Measurements from ENCODE around the gene RPUSD4. TPM values are rescaled to one million over a fixed set of nuclear protein-coding genes. Genes with fewer than 3 reads are reported as not detected.
A peak's percentile ranks its signal among the peaks of the same experiment; 100 is the strongest.

RPUSD4 gene
- total RNA-seq, 2 donors from 2014 or later = 25.4 to 41.2 TPM

DNA sequence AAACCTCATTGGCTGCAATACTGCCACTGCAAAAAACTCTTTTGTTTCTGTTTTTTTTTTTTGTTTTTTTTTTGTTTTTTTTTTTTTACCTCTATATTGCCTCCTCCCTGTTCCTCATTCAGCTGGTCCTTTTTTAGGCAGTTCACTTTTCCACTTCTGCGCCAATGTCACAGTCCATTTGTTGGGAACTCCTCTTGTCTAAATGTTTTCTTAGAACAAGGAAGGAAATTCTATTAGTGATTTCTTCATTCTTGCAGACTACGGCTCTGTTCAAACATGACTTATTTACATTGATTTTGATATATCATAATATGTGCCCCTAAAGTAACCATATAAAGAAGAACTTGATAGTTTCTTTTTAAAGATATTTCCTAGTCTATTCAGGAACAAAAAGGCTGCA lies 3.0 kb upstream of the RPUSD4 start:
- H3K4me1 ChIP-seq = peaks cover 37% of the 10 kb centered on the region
- H3K4me3 ChIP-seq = no peak overlapping the region
- WGBS, 2 donors = 49 to 57% methylated on average over 2 of the region's 2 CpGs
- TF ChIP-seq, protein P1, sequence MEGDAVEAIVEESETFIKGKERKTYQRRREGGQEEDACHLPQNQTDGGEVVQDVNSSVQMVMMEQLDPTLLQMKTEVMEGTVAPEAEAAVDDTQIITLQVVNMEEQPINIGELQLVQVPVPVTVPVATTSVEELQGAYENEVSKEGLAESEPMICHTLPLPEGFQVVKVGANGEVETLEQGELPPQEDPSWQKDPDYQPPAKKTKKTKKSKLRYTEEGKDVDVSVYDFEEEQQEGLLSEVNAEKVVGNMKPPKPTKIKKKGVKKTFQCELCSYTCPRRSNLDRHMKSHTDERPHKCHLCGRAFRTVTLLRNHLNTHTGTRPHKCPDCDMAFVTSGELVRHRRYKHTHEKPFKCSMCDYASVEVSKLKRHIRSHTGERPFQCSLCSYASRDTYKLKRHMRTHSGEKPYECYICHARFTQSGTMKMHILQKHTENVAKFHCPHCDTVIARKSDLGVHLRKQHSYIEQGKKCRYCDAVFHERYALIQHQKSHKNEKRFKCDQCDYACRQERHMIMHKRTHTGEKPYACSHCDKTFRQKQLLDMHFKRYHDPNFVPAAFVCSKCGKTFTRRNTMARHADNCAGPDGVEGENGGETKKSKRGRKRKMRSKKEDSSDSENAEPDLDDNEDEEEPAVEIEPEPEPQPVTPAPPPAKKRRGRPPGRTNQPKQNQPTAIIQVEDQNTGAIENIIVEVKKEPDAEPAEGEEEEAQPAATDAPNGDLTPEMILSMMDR (IDR thresholded peaks at IDR 0.05) = no peak
- no peak for TF ChIP-seq POLR2A (IDR thresholded peaks at IDR 0.05)
- no peaks in the 10 kb centered on the region for H3K9me3 ChIP-seq
- DNase-seq (no peak), ATAC-seq (no peak)
- intact Hi-C loops (cut with DNase I) = no loop called here
- H3K27me3 ChIP-seq = no peaks in the 10 kb centered on the region
- H3K27ac ChIP-seq = peak overlapping the region in 1 of 4 donors; percentile 12
- no peaks in the 10 kb centered on the region for H3K36me3 ChIP-seq (replicated peaks in 1 of 2; ENCODE audit: insufficient read depth in 1 of 2, low read depth in 2 of 2)

DNA sequence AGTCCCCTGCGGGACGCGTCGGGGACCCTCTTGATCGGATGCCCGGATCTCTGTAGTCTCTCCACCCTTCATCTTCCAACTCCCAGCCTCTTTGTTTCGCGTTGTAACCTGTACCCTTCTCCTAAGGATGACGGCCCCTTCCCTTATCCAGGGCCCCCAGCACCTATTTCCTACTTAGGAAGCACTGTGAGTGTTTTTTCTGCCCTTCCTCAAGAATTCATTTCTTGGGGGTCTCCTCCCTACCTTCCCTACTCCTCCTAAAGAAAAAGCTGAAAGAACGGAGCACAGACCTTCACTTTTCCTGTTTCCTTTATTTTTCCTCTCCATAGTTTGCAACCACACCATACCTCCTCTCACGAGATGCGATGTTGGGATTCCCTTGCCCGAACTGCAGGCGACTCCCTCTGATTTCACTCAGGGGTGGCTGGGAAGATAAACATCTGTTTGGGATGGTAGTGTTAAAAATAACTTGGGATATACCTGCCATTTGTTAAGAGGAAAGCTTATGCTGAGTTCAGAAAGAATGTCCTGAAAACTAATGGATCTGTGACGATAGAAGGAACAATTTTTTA lies 725 bp upstream of the RPUSD4 start:
- Histone ChIP-seq H3K27ac (peak overlapping the region in 3 of 4 donors; percentile 15 to 72 (median 28)), H3K27me3 (no peaks in the 10 kb centered on the region), H3K4me3 (peak overlapping the region; percentile 46 to 93), H3K36me3 (replicated peaks in 1 of 2; ENCODE audit: insufficient read depth in 1 of 2, low read depth in 2 of 2) (peaks cover 0 to 6% of the 10 kb centered on the region in 2 donors), H3K9me3 (no peaks in the 10 kb centered on the region), H3K4me1 (peaks cover 32% of the 10 kb centered on the region)
- no peak for TF ChIP-seq POLR2A (IDR thresholded peaks at IDR 0.05)
- TF ChIP-seq, protein P1 (IDR thresholded peaks at IDR 0.05) = no peak
- intact Hi-C loops (cut with DNase I) = no loop called here
- no peak for DNase-seq
- WGBS, 2 donors = 1% methylated on average over 15 of the region's 15 CpGs
- no peak for ATAC-seq

DNA sequence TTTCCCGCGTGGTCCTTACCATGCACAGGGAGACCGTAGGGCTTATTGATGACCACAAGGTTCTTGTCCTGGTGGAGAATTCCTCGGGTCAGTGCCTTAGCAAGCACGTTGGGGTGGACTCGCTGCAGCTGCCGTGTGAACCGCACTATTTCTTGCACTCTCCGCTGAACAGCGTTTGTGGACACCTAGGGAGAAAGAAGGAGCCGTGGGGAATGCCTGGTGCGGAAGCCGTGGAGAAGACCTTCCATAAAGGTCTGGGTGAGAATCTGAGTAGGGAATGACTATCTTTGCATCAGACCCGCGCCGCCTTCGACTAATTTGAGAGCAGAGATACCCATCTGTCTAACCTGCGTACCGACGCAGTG lies 597 bp downstream of the RPUSD4 start:
- peaks cover 0 to 8% of the 10 kb centered on the region in 2 donors for H3K36me3 ChIP-seq (replicated peaks in 1 of 2; ENCODE audit: insufficient read depth in 1 of 2, low read depth in 2 of 2)
- H3K27ac ChIP-seq = peak overlapping the region in 2 of 4 donors; percentile 59 to 72
- intact Hi-C loops (cut with DNase I) = no loop called here
- DNase-seq (no peak), ATAC-seq (no peak)
- TF ChIP-seq POLR2A (IDR thresholded peaks at IDR 0.05) = no peak
- TF ChIP-seq, protein P1 (IDR thresholded peaks at IDR 0.05) = no peak
- no peaks in the 10 kb centered on the region for H3K27me3 ChIP-seq
- H3K4me1 ChIP-seq = peaks cover 32% of the 10 kb centered on the region
- WGBS, 2 donors = 2 to 3% methylated on average over 9 to 20 of the region's 20 CpGs
- H3K4me3 ChIP-seq = peak overlapping the region; percentile 90 to 93
- no peaks in the 10 kb centered on the region for H3K9me3 ChIP-seq

DNA sequence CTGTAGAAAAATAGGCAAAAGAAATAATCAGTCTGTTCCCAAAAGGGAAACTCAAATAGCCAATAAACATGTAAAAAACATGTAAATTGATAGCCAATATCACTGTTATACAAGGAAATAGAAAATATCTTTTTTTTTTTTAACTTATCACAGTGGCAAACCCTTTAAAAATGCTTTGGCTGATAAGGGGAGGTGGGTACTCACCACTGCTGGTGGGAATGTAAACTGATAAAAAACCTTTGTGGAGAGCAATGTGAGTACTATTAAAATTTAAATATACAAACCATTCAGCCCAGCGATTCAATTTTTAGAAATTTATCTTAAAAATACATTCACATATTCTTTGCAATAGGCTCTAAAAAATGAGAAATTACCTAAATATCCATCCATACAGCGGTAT lies 3.6 kb downstream of the RPUSD4 start:
- Histone ChIP-seq H3K27ac (no peak overlapping the region), H3K27me3 (no peaks in the 10 kb centered on the region), H3K4me1 (peaks cover 20% of the 10 kb centered on the region), H3K36me3 (replicated peaks in 1 of 2; ENCODE audit: insufficient read depth in 1 of 2, low read depth in 2 of 2) (peaks cover 10 to 27% of the 10 kb centered on the region in 2 donors), H3K4me3 (no peak overlapping the region), H3K9me3 (no peaks in the 10 kb centered on the region)
- intact Hi-C loops (cut with DNase I) = no loop called here
- no peak for ATAC-seq
- no peak for DNase-seq
- 90 to 93% methylated on average over 2 of the region's 2 CpGs for WGBS, 2 donors
- TF ChIP-seq POLR2A (IDR thresholded peaks at IDR 0.05) = no peak
- TF ChIP-seq, protein P1 (IDR thresholded peaks at IDR 0.05) = no peak

DNA sequence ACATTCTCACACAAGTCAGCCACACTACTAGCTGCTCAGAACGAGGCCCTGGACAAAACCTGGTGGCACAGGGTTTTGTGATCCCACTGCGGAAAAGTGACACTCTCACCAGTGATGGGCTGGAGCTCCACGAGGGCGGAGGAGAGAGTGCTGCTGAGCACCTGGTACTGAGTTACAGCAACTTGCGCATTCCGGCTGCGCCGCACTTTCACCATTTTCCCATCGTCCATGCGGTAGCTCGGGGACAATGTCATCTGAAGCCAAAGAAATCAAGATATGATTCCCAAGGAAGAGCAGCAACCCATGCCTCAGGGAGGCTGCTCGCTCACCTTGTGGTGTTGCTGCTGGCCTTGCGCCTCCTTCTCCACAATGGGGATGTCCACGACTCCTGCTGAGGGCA lies 6.1 kb downstream of the RPUSD4 start:
- ATAC-seq = no peak

More for the DNA sequence above, 6.1 kb downstream of the RPUSD4 start:
- no peak for TF ChIP-seq POLR2A (IDR thresholded peaks at IDR 0.05)
- TF ChIP-seq, protein P1 (IDR thresholded peaks at IDR 0.05) = no peak
- Histone ChIP-seq H3K9me3 (no peaks in the 10 kb centered on the region), H3K4me1 (peaks cover 11% of the 10 kb centered on the region), H3K4me3 (no peak overlapping the region), H3K27ac (no peak overlapping the region), H3K27me3 (no peaks in the 10 kb centered on the region), H3K36me3 (replicated peaks in 1 of 2; ENCODE audit: insufficient read depth in 1 of 2, low read depth in 2 of 2) (peaks cover 10 to 31% of the 10 kb centered on the region in 2 donors)
- 94 to 97% methylated on average over 11 to 14 of the region's 14 CpGs for WGBS, 2 donors
- intact Hi-C loops (cut with DNase I) = no loop called here
- DNase-seq = no peak
